ENCODE measurements around the gene ZNF512.

DNA sequence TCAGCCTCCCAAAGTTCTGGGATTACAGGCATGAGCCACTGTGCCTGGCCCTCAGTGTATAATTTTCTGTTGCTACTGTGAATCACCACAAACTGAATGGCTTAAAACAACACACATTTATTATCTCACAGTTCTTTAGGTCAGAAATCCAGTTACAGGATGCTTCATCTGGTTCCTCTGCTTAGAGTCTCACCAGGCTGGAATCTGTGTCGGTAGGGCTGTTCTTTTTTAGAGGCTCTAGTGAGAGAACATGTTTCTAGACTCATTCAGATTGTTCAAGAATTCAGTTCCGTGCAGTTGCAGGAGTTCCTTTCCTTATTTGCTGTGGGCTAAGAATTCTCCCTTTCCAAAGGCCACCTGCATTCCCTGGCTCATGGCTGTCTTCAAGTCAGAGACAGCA, 23.8 kb downstream of the ZNF512 start:
- no peak for TF ChIP-seq EZH2 (IDR thresholded peaks at IDR 0.05; ENCODE audit: borderline replicate concordance, insufficient read depth, low read depth, low read length, poor library complexity, severe bottlenecking)
- TF ChIP-seq, protein P1, sequence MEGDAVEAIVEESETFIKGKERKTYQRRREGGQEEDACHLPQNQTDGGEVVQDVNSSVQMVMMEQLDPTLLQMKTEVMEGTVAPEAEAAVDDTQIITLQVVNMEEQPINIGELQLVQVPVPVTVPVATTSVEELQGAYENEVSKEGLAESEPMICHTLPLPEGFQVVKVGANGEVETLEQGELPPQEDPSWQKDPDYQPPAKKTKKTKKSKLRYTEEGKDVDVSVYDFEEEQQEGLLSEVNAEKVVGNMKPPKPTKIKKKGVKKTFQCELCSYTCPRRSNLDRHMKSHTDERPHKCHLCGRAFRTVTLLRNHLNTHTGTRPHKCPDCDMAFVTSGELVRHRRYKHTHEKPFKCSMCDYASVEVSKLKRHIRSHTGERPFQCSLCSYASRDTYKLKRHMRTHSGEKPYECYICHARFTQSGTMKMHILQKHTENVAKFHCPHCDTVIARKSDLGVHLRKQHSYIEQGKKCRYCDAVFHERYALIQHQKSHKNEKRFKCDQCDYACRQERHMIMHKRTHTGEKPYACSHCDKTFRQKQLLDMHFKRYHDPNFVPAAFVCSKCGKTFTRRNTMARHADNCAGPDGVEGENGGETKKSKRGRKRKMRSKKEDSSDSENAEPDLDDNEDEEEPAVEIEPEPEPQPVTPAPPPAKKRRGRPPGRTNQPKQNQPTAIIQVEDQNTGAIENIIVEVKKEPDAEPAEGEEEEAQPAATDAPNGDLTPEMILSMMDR (IDR thresholded peaks at IDR 0.05), result no peak

All from B cell (primary cell).